Amniotic epithelial cell (primary cell): ENCODE data around the gene ADAM12.
"Not testable (repeated sequence)": the region's sequence is repeated elsewhere in the genome, so short reads cannot be mapped to it uniquely, and the experiment has no call there.

Experiments
- DNase-seq: peaks from one replicate; pipeline ENCODE4 v3.0.0-alpha.2; 2010; ENCODE audit warnings: low read depth

Gene ADAM12

GRCh38 chr10:126402721-126403695 is 14.7 kb upstream of the ADAM12 start:
- no peak for DNase-seq

GRCh38 chr10:126400641-126401040 is 12.4 kb upstream of the ADAM12 start:
- no peak for DNase-seq

- DNase-seq, result no peak
Observed at GRCh38 chr10:126398924-126399323, 10.6 kb upstream of the ADAM12 start.

- DNase-seq, result no peak
Observed at GRCh38 chr10:126398383-126398743, 10.1 kb upstream of the ADAM12 start.

- peak; percentile 97 for DNase-seq
Observed at GRCh38 chr10:126397640-126398382, 9.5 kb upstream of the ADAM12 start.

GRCh38 chr10:126397156-126397555 is 8.9 kb upstream of the ADAM12 start:
- no peak for DNase-seq

- DNase-seq, result no peak
Observed at GRCh38 chr10:126394948-126395347, 6.7 kb upstream of the ADAM12 start.

GRCh38 chr10:126393076-126393475 is 4.8 kb upstream of the ADAM12 start:
- DNase-seq, result no peak

- DNase-seq, result no peak
Observed at GRCh38 chr10:126392469-126392868, 4.2 kb upstream of the ADAM12 start.

- DNase-seq, result no peak
Observed at GRCh38 chr10:126392068-126392467, 3.8 kb upstream of the ADAM12 start.

GRCh38 chr10:126391192-126391885 is 3.1 kb upstream of the ADAM12 start:
- DNase-seq, result no peak

GRCh38 chr10:126390324-126390723 is 2.0 kb upstream of the ADAM12 start:
- no peak for DNase-seq

GRCh38 chr10:126387041-126387921 is 996 bp downstream of the ADAM12 start:
- no peak for DNase-seq

- peak; percentile 82 for DNase-seq
Observed at GRCh38 chr10:126384269-126384873, 3.9 kb downstream of the ADAM12 start.

GRCh38 chr10:126380352-126381076 is 7.8 kb downstream of the ADAM12 start:
- DNase-seq, result no peak

- not testable (repeated sequence) for DNase-seq
Observed at GRCh38 chr10:126379166-126379565, 9.1 kb downstream of the ADAM12 start.

GRCh38 chr10:126376956-126377355 is 11.3 kb downstream of the ADAM12 start:
- no peak for DNase-seq

GRCh38 chr10:126375926-126376554 is 12.2 kb downstream of the ADAM12 start:
- DNase-seq, result peak; percentile 30

GRCh38 chr10:126375299-126375698 is 13.0 kb downstream of the ADAM12 start:
- no peak for DNase-seq

- DNase-seq, result no peak
Observed at GRCh38 chr10:126374435-126374834, 13.8 kb downstream of the ADAM12 start.
